Hepatocyte (in vitro differentiated cells): ENCODE results near the gene TOGARAM1. TPM values are rescaled to one million over a fixed set of nuclear protein-coding genes. Genes with fewer than 3 reads are reported as not detected.

Experiments
- DNase-seq: peaks from one replicate; pipeline ENCODE4 v3.0.0-alpha.2; 2016; ENCODE audit warnings: low spot score
- H2AFZ ChIP-seq: fragments of 200-600 bp; sonication (generic); 2 replicates; pipeline ENCODE4 v1.6.0; 2016; ENCODE audit warnings: antibody characterized with exemption, mild to moderate bottlenecking
- H3K27ac ChIP-seq: fragments of 200-600 bp; sonication (generic); 2 replicates; pipeline ENCODE4 v1.5.1; 2016; ENCODE audit warnings: mild to moderate bottlenecking
- H3K27me3 ChIP-seq: fragments of 200-600 bp; sonication (generic); 2 replicates; pipeline ENCODE4 v1.6.1; 2016
- H3K36me3 ChIP-seq: fragments of 200-600 bp; sonication (generic); replicated peaks from 2 replicates; pipeline ENCODE4 v1.5.1; 2016; ENCODE audit warnings: low read depth; ENCODE audit not compliant: insufficient read depth
- H3K4me1 ChIP-seq: fragments of 200-600 bp; sonication (generic); 2 replicates; pipeline ENCODE4 v1.5.1; 2016; ENCODE audit warnings: mild to moderate bottlenecking, moderate library complexity; ENCODE audit not compliant: insufficient read depth
- H3K4me2 ChIP-seq: fragments of 200-600 bp; sonication (generic); 2 replicates; pipeline ENCODE4 v1.6.0; 2016
- H3K4me3 ChIP-seq: fragments of 200-600 bp; sonication (generic); 2 replicates; pipeline ENCODE4 v1.5.1; 2016; ENCODE audit warnings: mild to moderate bottlenecking
- H3K79me2 ChIP-seq: fragments of 200-600 bp; sonication (generic); 2 replicates; pipeline ENCODE4 v1.6.0; 2017; ENCODE audit warnings: mild to moderate bottlenecking
- H3K9me2 ChIP-seq: fragments of 200-600 bp; sonication (generic); replicated peaks from 2 replicates; pipeline ENCODE4 v1.6.0; 2017; ENCODE audit warnings: mild to moderate bottlenecking; ENCODE audit not compliant: insufficient read depth
- H3K9me3 ChIP-seq: fragments of 200-600 bp; sonication (generic); 2 replicates; pipeline ENCODE4 v1.5.1; 2016; ENCODE audit warnings: low read depth, mild to moderate bottlenecking
- H4K20me1 ChIP-seq: fragments of 200-600 bp; sonication (generic); 2 replicates; pipeline ENCODE4 v1.6.0; 2016; ENCODE audit warnings: mild to moderate bottlenecking; ENCODE audit not compliant: insufficient read depth, poor library complexity, severe bottlenecking
- EZH2 ChIP-seq: fragments of 200-600 bp; sonication (generic); IDR thresholded peaks from 2 replicates; pipeline ENCODE4 v1.6.1; 2016; ENCODE audit warnings: antibody characterized with exemption, mild to moderate bottlenecking, borderline replicate concordance
- EZH2phosphoT487 ChIP-seq: fragments of 200-600 bp; sonication (generic); IDR thresholded peaks from one replicate; pipeline ENCODE4 v1.6.1; 2018; ENCODE audit warnings: antibody characterized with exemption, mild to moderate bottlenecking, low read depth, moderate library complexity; ENCODE audit not compliant: unreplicated experiment, severe bottlenecking
- WGBS: methylation state at CpG from one replicate; pipeline ENCODE4 v1.1.6; 2016; ENCODE audit warnings: low lambda C conversion rate; ENCODE audit errors: missing lambda C conversion rate; 5-methylcytosine and 5-hydroxymethylcytosine counted together
- polyA plus RNA-seq: library from polyadenylated mRNA; unstranded; fragments of >200 nt; fragmentation: Nextera tagmentation; extraction: Ambion mirVana; gene quantifications from 2 replicates; pipeline ENCODE4 v1.2.1, GENCODE V29; 2016
- total RNA-seq: library from RNA; depleted of rRNA; stranded (reverse); fragments of >200 nt; gene quantifications from 2 replicates; pipeline ENCODE4 v1.2.3, GENCODE V29; 2014
- TF ChIP-seq, protein P1 (sequence below): fragments of 200-600 bp; sonication (generic); IDR thresholded peaks from 2 replicates; pipeline ENCODE4 v1.5.1; 2016; ENCODE audit warnings: antibody characterized with exemption, mild to moderate bottlenecking; ENCODE audit not compliant: poor library complexity

Gene TOGARAM1
- total and polyA plus RNA-seq, 2 experiments from 2014 or later: 9.3 to 36.2 TPM

GRCh38 chr14:44942436-44942835, 19.6 kb upstream of the TOGARAM1 start:
- Histone ChIP-seq H3K9me3 (no peaks in the 10 kb centered on the region), H3K4me3 (no peak overlapping the region), H3K9me2 (no peaks in the 10 kb centered on the region), H3K27ac (no peak overlapping the region), H3K4me2 (no peak overlapping the region), H3K4me1 (no peaks in the 10 kb centered on the region), H3K27me3 (no peaks in the 10 kb centered on the region), H3K36me3 (no peaks in the 10 kb centered on the region), H2AFZ (no peak overlapping the region), H4K20me1 (no peaks in the 10 kb centered on the region), H3K79me2 (peaks cover 9% of the 10 kb centered on the region)
- DNase-seq: no peak
- 93% methylated on average over 1 of the region's 1 CpG for WGBS
- TF ChIP-seq EZH2phosphoT487 (no peak), EZH2 (no peak)
- TF ChIP-seq, protein P1, sequence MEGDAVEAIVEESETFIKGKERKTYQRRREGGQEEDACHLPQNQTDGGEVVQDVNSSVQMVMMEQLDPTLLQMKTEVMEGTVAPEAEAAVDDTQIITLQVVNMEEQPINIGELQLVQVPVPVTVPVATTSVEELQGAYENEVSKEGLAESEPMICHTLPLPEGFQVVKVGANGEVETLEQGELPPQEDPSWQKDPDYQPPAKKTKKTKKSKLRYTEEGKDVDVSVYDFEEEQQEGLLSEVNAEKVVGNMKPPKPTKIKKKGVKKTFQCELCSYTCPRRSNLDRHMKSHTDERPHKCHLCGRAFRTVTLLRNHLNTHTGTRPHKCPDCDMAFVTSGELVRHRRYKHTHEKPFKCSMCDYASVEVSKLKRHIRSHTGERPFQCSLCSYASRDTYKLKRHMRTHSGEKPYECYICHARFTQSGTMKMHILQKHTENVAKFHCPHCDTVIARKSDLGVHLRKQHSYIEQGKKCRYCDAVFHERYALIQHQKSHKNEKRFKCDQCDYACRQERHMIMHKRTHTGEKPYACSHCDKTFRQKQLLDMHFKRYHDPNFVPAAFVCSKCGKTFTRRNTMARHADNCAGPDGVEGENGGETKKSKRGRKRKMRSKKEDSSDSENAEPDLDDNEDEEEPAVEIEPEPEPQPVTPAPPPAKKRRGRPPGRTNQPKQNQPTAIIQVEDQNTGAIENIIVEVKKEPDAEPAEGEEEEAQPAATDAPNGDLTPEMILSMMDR: no peak

DNA sequence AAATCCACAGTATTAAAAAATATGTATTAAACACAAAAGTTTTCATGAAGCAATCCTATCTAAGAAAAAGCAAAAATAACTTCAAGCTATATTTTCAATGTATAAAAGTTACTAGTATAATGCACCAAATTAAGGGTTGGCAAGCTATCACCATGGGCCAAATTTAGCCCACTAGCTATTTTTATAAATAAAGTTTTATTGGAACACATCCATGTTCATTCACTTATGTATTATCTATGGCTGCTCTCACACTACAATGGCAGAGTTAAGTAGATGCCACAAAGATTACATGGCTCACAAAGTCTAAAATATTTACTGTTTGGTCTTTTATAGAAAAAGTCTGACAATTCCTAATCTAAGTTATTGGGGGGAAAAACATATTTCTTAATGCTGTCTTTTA, 17.9 kb upstream of the TOGARAM1 start:
- Histone ChIP-seq H3K36me3 (no peaks in the 10 kb centered on the region), H3K4me1 (no peaks in the 10 kb centered on the region), H4K20me1 (no peaks in the 10 kb centered on the region), H3K4me2 (no peak overlapping the region), H3K79me2 (peaks cover 24% of the 10 kb centered on the region), H2AFZ (no peak overlapping the region), H3K27ac (no peak overlapping the region), H3K9me2 (no peaks in the 10 kb centered on the region), H3K9me3 (no peaks in the 10 kb centered on the region), H3K4me3 (no peak overlapping the region), H3K27me3 (no peaks in the 10 kb centered on the region)
- TF ChIP-seq EZH2phosphoT487: no peak
- TF ChIP-seq, protein P1: no peak
- no peak for TF ChIP-seq EZH2
- DNase-seq: no peak

DNA sequence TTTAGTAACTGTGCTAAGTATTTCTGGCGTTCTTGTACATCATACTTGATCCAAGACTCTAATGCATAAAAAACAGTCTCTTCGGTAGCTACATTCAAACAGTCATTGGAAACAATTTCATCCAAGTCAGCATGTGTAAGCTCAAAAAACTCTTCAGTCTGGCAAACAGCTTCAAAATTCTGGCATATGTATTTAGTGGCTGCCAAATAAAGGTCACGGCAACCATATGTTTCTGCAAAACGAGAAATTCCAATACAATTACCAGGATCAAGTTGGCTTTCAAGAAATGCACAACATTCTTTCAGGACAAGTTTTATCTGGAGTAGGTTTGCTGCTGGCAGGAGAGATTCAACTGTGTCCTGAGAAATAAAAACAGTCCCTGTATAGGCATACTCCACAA, 16.7 kb upstream of the TOGARAM1 start:
- Histone ChIP-seq H3K4me3 (no peak overlapping the region), H3K9me2 (no peaks in the 10 kb centered on the region), H3K4me2 (no peak overlapping the region), H3K9me3 (no peaks in the 10 kb centered on the region), H3K36me3 (no peaks in the 10 kb centered on the region), H2AFZ (no peak overlapping the region), H4K20me1 (no peaks in the 10 kb centered on the region), H3K4me1 (no peaks in the 10 kb centered on the region), H3K27ac (no peak overlapping the region), H3K79me2 (peaks cover 27% of the 10 kb centered on the region), H3K27me3 (no peaks in the 10 kb centered on the region)
- DNase-seq: no peak
- WGBS: 95% methylated on average over 4 of the region's 4 CpGs
- no peak for TF ChIP-seq EZH2phosphoT487
- TF ChIP-seq, protein P1: no peak

DNA sequence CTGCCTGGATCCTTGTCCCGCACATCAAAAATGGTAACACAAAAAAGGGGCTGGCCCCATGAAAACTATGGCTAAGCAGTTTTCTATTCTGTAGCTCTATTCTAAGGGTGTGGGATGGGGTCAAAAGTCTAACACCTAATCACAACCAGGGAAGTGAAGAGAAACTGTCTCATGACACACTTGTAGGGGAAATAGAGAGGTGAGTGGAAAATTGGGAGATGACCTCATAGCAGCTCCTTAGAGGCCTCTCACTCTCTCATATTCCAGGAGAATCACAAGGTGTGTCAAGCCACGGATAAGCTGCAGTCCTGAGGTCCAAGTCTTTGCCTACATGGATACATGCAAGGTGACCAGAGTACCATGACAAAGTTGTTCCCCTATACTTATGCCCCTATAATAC, 10.9 kb upstream of the TOGARAM1 start:
- TF ChIP-seq, protein P1: no peak
- TF ChIP-seq EZH2 (no peak), EZH2phosphoT487 (no peak)
- Histone ChIP-seq H2AFZ (no peak overlapping the region), H3K79me2 (peaks cover 72% of the 10 kb centered on the region), H3K9me3 (no peaks in the 10 kb centered on the region), H3K4me2 (no peak overlapping the region), H3K9me2 (no peaks in the 10 kb centered on the region), H3K36me3 (no peaks in the 10 kb centered on the region), H3K27me3 (no peaks in the 10 kb centered on the region), H3K4me3 (no peak overlapping the region), H3K4me1 (no peaks in the 10 kb centered on the region), H4K20me1 (no peaks in the 10 kb centered on the region), H3K27ac (no peak overlapping the region)
- no peak for DNase-seq
- WGBS: 90% methylated on average over 2 of the region's 2 CpGs
